ENCODE measurements around the gene FIBCD1. TPM values are rescaled to one million over a fixed set of nuclear protein-coding genes. Genes with fewer than 3 reads are reported as not detected.

FIBCD1 gene
- total and polyA plus RNA-seq, 4 donors = 0.97 to 7.7 (median 4.1) TPM

Other genes starting within 250 kb of the FIBCD1 start
- gene EXOSC2, start 245.5 kb downstream of the FIBCD1 start, total RNA-seq = 10 to 100 TPM; 20.2 to 23.0 TPM
- gene EXOSC2, start 245.5 kb downstream of the FIBCD1 start, polyA plus RNA-seq = 10 to 100 TPM; 15.3 to 17.9 TPM
- 10 to 100 TPM; 47.1 to 60.0 TPM for gene ABL1, start 104.0 kb downstream of the FIBCD1 start, total RNA-seq
- gene ABL1, start 104.0 kb downstream of the FIBCD1 start, polyA plus RNA-seq = 10 to 100 TPM; 23.3 to 28.3 TPM
- gene QRFP, start 42.4 kb downstream of the FIBCD1 start, total RNA-seq = not detected
- gene QRFP, start 42.4 kb downstream of the FIBCD1 start, polyA plus RNA-seq = under 1 TPM; 0.13 to 0.16 TPM
- 10 to 100 TPM; 10.5 to 24.3 TPM for gene LAMC3, start 69.9 kb upstream of the FIBCD1 start, total RNA-seq
- 10 to 100 TPM; 12.1 to 16.1 TPM for gene LAMC3, start 69.9 kb upstream of the FIBCD1 start, polyA plus RNA-seq
- gene AIF1L, start 157.3 kb upstream of the FIBCD1 start, total RNA-seq = 10 to 100 TPM in 1 of 2 donors, 1 to 10 TPM in 1; 9.3 to 16.5 TPM
- gene AIF1L, start 157.3 kb upstream of the FIBCD1 start, polyA plus RNA-seq = 1 to 10 TPM; 3.2 to 4.5 TPM
- 10 to 100 TPM; 48.0 to 60.7 TPM for gene NUP214, start 186.3 kb upstream of the FIBCD1 start, total RNA-seq
- gene NUP214, start 186.3 kb upstream of the FIBCD1 start, polyA plus RNA-seq = 10 to 100 TPM; 23.5 to 27.5 TPM

Measured in lung (tissue), 4 donors.